GM12878 (cell line): ENCODE data around the gene IL4. TPM values are rescaled to one million over a fixed set of nuclear protein-coding genes. Genes with fewer than 3 reads are reported as not detected.

Experiments used
- BCL11A ChIP-seq: IDR thresholded peaks from 2 replicates; pipeline ENCODE4 v1.6.1; 2011; ENCODE audit warnings: low read depth, low read length
- BMI1 ChIP-seq: fragments of 450-650 bp; IDR thresholded peaks from 2 replicates; pipeline ENCODE4 v1.6.1; 2016; ENCODE audit warnings: mild to moderate bottlenecking, moderate library complexity, borderline replicate concordance
- FOXM1 ChIP-seq: IDR thresholded peaks from 2 replicates; pipeline ENCODE4 v1.6.1; 2012; ENCODE audit warnings: low read depth, mild to moderate bottlenecking, inconsistent platforms, low read length, moderate library complexity
- MYC ChIP-seq: IDR thresholded peaks from 2 replicates; pipeline ENCODE4 v1.6.1; 2011; ENCODE audit warnings: mild to moderate bottlenecking, low read length, moderate library complexity, inconsistent platforms; ENCODE audit not compliant: insufficient read depth, insufficient replicate concordance, insufficient read length, severe bottlenecking
- NBN ChIP-seq: fragments of 450-650 bp; IDR thresholded peaks from 2 replicates; pipeline ENCODE4 v1.6.1; 2016
- RAD51 ChIP-seq: fragments of 450-650 bp; IDR thresholded peaks from 2 replicates; pipeline ENCODE4 v1.6.1; 2016; ENCODE audit warnings: moderate library complexity, mild to moderate bottlenecking, inconsistent platforms
- SIX5 ChIP-seq: IDR thresholded peaks from 2 replicates; pipeline ENCODE4 v1.6.1; 2011; ENCODE audit warnings: mild to moderate bottlenecking, low read depth, low read length, moderate library complexity; ENCODE audit not compliant: severe bottlenecking
- SMC3 ChIP-seq: IDR thresholded peaks from 2 replicates; pipeline ENCODE4 v1.6.1; 2011; ENCODE audit warnings: low read length, improper control_type of control experiment, borderline replicate concordance
- TCF7 ChIP-seq: IDR thresholded peaks from 2 replicates; pipeline ENCODE4 v1.6.1; 2014; ENCODE audit warnings: antibody characterized with exemption, borderline replicate concordance
- YBX1 ChIP-seq: fragments of 450-650 bp; IDR thresholded peaks from 2 replicates; pipeline ENCODE4 v1.6.1; 2016; ENCODE audit warnings: antibody characterized with exemption
- YY1 ChIP-seq: IDR thresholded peaks from 2 replicates; pipeline ENCODE4 v1.6.1; 2011; ENCODE audit warnings: low read depth, mild to moderate bottlenecking, low read length
- ZBED1 ChIP-seq: IDR thresholded peaks from 2 replicates; pipeline ENCODE4 v1.6.1; 2016; ENCODE audit warnings: borderline replicate concordance
- ZNF622 ChIP-seq: fragments of 450-650 bp; IDR thresholded peaks from 2 replicates; pipeline ENCODE4 v1.6.1; 2017; ENCODE audit warnings: mild to moderate bottlenecking, inconsistent platforms
- ZZZ3 ChIP-seq: IDR thresholded peaks from 2 replicates; pipeline ENCODE4 v1.6.1; 2011; ENCODE audit warnings: low read depth; ENCODE audit not compliant: control insufficient read depth, insufficient read length
- polyA plus RNA-seq, 11 experiments: library from polyadenylated mRNA; depleted of rRNA in 4 of 11; unstranded in 6 of 11; stranded (reverse) in 5 of 11; fragments of >200 nt; fragmentation: Nextera tagmentation in 4 of 11; fragmentation: Illumina TruSeq in 1 of 11; extraction: Ambion mirVana in 4 of 11; extraction: Trizol in 1 of 11; gene quantifications; 1 replicate in 1 of 11; 2 replicates in 10 of 11; pipeline versions ENCODE4 v1.2.1 to v1.2.3, GENCODE V29; 2011 to 2016; ENCODE audit warnings: inconsistent platforms in 2 of 11, missing spikeins in 2 of 11, low read depth in 1 of 11
- total RNA-seq, 4 experiments: library from RNA; depleted of rRNA in 3 of 4; stranded (reverse); fragments of >200 nt in 3 of 4; fragmentation: Illumina TruSeq in 1 of 4; extraction: Trizol in 1 of 4; gene quantifications; 2 replicates each; pipeline versions ENCODE4 v1.2.1 to v1.2.3, GENCODE V29; 2013 to 2021
- TF ChIP-seq, protein P1 (sequence below), 3 experiments: IDR thresholded peaks in 2 of 3; conservative IDR thresholded peaks in 1 of 3; 2 replicates each; pipeline ENCODE4 v1.5.1; 2011; ENCODE audit warnings: low read depth in 3 of 3, low read length in 3 of 3, mild to moderate bottlenecking in 3 of 3, control low read depth in 2 of 3, moderate library complexity in 2 of 3, inconsistent platforms in 1 of 3, mixed read lengths in 1 of 3; ENCODE audit not compliant: control insufficient read depth in 2 of 3, insufficient read depth in 1 of 3; ENCODE audit errors: extremely low read depth in 1 of 3
- TF ChIP-seq, protein P2 (sequence below): IDR thresholded peaks from 2 replicates; pipeline ENCODE4 v1.6.1; 2011; ENCODE audit warnings: low read depth, mild to moderate bottlenecking, low read length, moderate library complexity, borderline replicate concordance; ENCODE audit errors: extremely low read depth
- TF ChIP-seq, protein P3 (sequence below): IDR thresholded peaks from 2 replicates; pipeline ENCODE4 v1.6.1; 2011; ENCODE audit warnings: mild to moderate bottlenecking, low read depth, low read length, moderate library complexity; ENCODE audit not compliant: insufficient replicate concordance
- TF ChIP-seq, protein P4 (sequence below): fragments of 450-650 bp; IDR thresholded peaks from 2 replicates; pipeline ENCODE4 v1.6.1; 2018; ENCODE audit warnings: mild to moderate bottlenecking, low read depth, moderate library complexity; ENCODE audit not compliant: partially characterized antibody
- TF ChIP-seq, protein P5 (sequence below): fragments of 450-650 bp; IDR thresholded peaks from 2 replicates; pipeline ENCODE4 v1.6.1; 2017; ENCODE audit warnings: mild to moderate bottlenecking
- TF ChIP-seq, protein P6 (sequence below): fragments of 450-650 bp; conservative IDR thresholded peaks from 2 replicates; pipeline ENCODE4 v1.6.1; 2017; ENCODE audit warnings: mild to moderate bottlenecking, moderate library complexity

IL4 gene
- total and polyA plus RNA-seq, 10 of the 15 experiments (the other 5 are each of a cell fraction or from before 2014, with no cell fraction given) = 0.20 to 0.80 (median 0.50) TPM; not detected in 7

DNA sequence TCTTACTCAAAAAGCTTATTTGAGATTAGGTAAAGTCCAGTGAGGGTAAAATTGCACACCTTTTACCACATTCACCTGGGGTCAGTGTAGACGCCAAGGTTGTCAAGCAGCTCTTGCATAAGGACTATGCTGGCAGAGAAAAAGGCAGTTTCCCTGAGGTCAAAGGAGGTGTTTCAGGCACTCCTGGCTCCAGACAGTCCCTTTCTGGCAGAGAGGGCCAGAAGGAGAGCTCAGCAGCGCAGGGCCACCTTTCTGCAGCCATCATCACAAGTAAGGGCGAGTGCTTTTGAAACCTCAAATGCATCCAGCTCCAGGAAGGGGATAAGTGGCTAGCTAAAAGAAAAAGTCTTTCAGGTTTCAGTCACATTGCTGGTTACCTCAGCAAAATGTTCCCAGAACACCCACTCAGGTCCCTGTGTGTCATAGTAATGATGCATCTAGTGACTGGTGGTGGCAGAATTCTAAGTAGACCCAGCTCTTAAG, 32.5 kb upstream of the IL4 start (continued):
- TF ChIP-seq, protein P1, sequence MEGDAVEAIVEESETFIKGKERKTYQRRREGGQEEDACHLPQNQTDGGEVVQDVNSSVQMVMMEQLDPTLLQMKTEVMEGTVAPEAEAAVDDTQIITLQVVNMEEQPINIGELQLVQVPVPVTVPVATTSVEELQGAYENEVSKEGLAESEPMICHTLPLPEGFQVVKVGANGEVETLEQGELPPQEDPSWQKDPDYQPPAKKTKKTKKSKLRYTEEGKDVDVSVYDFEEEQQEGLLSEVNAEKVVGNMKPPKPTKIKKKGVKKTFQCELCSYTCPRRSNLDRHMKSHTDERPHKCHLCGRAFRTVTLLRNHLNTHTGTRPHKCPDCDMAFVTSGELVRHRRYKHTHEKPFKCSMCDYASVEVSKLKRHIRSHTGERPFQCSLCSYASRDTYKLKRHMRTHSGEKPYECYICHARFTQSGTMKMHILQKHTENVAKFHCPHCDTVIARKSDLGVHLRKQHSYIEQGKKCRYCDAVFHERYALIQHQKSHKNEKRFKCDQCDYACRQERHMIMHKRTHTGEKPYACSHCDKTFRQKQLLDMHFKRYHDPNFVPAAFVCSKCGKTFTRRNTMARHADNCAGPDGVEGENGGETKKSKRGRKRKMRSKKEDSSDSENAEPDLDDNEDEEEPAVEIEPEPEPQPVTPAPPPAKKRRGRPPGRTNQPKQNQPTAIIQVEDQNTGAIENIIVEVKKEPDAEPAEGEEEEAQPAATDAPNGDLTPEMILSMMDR (IDR thresholded peaks at IDR 0.05 in 2 of 3, conservative IDR thresholded peaks at IDR 0.05 in 1 of 3; ENCODE audit: control insufficient read depth in 2 of 3, extremely low read depth in 1 of 3, insufficient read depth in 1 of 3, low read depth in 3 of 3, low read length in 3 of 3) = no peak
- no peak; the same call in 1 of the 2 replicates for TF ChIP-seq FOXM1
- no peak for TF ChIP-seq YBX1
- no peak for TF ChIP-seq NBN
- peak; percentile 55; the same call in 1 of the 2 replicates for TF ChIP-seq ZBED1
- TF ChIP-seq, protein P2, sequence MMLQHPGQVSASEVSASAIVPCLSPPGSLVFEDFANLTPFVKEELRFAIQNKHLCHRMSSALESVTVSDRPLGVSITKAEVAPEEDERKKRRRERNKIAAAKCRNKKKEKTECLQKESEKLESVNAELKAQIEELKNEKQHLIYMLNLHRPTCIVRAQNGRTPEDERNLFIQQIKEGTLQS = no peak
- 0 out of 2 replicates have a peak, but pooled peaks have one; percentile 31 for TF ChIP-seq YY1
- peak; percentile 17; the same call in 1 of the 2 replicates for TF ChIP-seq SMC3
- TF ChIP-seq TCF7 = no peak
- TF ChIP-seq, protein P3, sequence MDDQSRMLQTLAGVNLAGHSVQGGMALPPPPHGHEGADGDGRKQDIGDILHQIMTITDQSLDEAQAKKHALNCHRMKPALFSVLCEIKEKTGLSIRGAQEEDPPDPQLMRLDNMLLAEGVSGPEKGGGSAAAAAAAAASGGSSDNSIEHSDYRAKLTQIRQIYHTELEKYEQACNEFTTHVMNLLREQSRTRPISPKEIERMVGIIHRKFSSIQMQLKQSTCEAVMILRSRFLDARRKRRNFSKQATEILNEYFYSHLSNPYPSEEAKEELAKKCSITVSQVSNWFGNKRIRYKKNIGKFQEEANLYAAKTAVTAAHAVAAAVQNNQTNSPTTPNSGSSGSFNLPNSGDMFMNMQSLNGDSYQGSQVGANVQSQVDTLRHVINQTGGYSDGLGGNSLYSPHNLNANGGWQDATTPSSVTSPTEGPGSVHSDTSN = no peak
- TF ChIP-seq SIX5 = no peak
- TF ChIP-seq RAD51 = peak; percentile 36; the same call in 1 of the 2 replicates
- TF ChIP-seq, protein P4, sequence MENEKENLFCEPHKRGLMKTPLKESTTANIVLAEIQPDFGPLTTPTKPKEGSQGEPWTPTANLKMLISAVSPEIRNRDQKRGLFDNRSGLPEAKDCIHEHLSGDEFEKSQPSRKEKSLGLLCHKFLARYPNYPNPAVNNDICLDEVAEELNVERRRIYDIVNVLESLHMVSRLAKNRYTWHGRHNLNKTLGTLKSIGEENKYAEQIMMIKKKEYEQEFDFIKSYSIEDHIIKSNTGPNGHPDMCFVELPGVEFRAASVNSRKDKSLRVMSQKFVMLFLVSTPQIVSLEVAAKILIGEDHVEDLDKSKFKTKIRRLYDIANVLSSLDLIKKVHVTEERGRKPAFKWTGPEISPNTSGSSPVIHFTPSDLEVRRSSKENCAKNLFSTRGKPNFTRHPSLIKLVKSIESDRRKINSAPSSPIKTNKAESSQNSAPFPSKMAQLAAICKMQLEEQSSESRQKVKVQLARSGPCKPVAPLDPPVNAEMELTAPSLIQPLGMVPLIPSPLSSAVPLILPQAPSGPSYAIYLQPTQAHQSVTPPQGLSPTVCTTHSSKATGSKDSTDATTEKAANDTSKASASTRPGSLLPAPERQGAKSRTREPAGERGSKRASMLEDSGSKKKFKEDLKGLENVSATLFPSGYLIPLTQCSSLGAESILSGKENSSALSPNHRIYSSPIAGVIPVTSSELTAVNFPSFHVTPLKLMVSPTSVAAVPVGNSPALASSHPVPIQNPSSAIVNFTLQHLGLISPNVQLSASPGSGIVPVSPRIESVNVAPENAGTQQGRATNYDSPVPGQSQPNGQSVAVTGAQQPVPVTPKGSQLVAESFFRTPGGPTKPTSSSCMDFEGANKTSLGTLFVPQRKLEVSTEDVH = no peak
- peak; percentile 59; the same call in 1 of the 2 replicates for TF ChIP-seq BCL11A
- TF ChIP-seq MYC = no peak
- TF ChIP-seq, protein P5, sequence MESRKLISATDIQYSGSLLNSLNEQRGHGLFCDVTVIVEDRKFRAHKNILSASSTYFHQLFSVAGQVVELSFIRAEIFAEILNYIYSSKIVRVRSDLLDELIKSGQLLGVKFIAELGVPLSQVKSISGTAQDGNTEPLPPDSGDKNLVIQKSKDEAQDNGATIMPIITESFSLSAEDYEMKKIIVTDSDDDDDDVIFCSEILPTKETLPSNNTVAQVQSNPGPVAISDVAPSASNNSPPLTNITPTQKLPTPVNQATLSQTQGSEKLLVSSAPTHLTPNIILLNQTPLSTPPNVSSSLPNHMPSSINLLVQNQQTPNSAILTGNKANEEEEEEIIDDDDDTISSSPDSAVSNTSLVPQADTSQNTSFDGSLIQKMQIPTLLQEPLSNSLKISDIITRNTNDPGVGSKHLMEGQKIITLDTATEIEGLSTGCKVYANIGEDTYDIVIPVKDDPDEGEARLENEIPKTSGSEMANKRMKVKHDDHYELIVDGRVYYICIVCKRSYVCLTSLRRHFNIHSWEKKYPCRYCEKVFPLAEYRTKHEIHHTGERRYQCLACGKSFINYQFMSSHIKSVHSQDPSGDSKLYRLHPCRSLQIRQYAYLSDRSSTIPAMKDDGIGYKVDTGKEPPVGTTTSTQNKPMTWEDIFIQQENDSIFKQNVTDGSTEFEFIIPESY = no peak
- TF ChIP-seq, protein P6, sequence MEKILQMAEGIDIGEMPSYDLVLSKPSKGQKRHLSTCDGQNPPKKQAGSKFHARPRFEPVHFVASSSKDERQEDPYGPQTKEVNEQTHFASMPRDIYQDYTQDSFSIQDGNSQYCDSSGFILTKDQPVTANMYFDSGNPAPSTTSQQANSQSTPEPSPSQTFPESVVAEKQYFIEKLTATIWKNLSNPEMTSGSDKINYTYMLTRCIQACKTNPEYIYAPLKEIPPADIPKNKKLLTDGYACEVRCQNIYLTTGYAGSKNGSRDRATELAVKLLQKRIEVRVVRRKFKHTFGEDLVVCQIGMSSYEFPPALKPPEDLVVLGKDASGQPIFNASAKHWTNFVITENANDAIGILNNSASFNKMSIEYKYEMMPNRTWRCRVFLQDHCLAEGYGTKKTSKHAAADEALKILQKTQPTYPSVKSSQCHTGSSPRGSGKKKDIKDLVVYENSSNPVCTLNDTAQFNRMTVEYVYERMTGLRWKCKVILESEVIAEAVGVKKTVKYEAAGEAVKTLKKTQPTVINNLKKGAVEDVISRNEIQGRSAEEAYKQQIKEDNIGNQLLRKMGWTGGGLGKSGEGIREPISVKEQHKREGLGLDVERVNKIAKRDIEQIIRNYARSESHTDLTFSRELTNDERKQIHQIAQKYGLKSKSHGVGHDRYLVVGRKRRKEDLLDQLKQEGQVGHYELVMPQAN = no peak
- TF ChIP-seq ZZZ3 = no peak
- TF ChIP-seq BMI1 = peak; percentile 7; the same call in 1 of the 2 replicates
- no peak for TF ChIP-seq ZNF622
